ENCODE results near the gene USP24.

GRCh38 chr1:55067914-55068313 lies 147.2 kb downstream of the USP24 start:
- TF ChIP-seq POLR2A (IDR thresholded peaks at IDR 0.05; ENCODE audit: low read depth, low read length): no peak
- no peak for TF ChIP-seq TAF1 (IDR thresholded peaks at IDR 0.05; ENCODE audit: low read depth, low read length)
- TF ChIP-seq POLR2AphosphoS5 (IDR thresholded peaks at IDR 0.05; ENCODE audit: low read depth, low read length): no peak
- no peak for TF ChIP-seq POU2F2 (IDR thresholded peaks at IDR 0.05; ENCODE audit: low read depth, low read length)
- TF ChIP-seq SPI1 (IDR thresholded peaks at IDR 0.05; ENCODE audit: low read depth, low read length): no peak
- TF ChIP-seq PAX5 (IDR thresholded peaks at IDR 0.05; ENCODE audit: insufficient read depth, low read length, severe bottlenecking): no peak
